T47D (cell line): ENCODE results near the gene KLC4.
"Not testable (repeated sequence)": the region's sequence is repeated elsewhere in the genome, so short reads cannot be mapped to it uniquely, and the experiment has no call there.

Source experiments
- DNase-seq, 2 experiments: peaks; one replicate each; pipeline versions ENCODE4 v3.0.0 to v3.0.0-alpha.2; 2011 to 2012; ENCODE audit warnings: low read depth in 1 of 2, low spot score in 1 of 2
- JUND ChIP-seq: IDR thresholded peaks from 2 replicates; pipeline ENCODE4 v1.6.1; 2012; ENCODE audit warnings: low read depth
- in situ Hi-C: cut with HindIII; loops from 2 replicates; pipeline ENCODE4 v1.10.0; 2016; ENCODE audit warnings: low sequenced_read_pairs, low pct_unique_long_range_greater_than_20kb

The KLC4 gene

DNA sequence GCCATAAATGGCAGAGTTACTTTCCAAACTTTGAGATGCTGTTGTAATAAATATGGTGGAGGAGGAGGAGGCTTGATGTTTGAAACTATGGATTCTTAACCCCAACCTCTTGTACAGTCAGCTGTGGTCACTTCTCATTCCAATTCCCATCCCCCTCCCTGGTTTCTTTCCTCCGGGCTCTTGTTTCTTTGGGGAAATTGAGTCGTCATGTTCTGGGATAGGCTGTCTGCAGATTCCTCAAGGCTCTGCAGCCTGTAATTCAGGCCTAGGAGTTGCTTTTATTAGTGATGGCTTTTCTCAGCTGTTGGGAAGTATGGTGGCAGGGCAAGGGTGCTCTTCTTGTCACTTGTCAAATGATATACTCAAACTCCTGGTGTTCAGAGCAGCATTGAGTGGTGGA lies 19.3 kb downstream of the KLC4 start:
- in situ Hi-C loops: no loop called here
- TF ChIP-seq JUND: no peak
- DNase-seq: no peak

DNA sequence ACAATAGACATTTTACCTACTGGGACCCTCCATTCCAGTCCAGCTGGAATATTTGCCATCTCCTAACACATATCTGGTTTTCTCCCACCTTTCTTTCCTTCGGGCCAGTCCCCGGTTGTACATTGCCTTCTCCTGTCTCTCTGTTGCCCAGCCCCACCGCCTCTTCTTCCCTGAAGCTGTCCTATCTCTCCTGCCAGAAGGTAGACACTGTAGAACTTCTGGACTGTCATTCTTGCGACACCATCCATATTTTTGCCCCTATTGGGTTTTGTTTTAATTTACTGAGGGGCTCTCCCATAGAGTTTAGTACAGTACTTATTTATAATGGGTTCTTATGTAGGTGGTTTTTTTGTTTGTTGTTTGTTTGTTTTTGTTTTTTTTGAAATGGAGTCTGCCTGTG lies 21.6 kb downstream of the KLC4 start:
- TF ChIP-seq JUND: no peak
- DNase-seq: no peak
- in situ Hi-C loops: no loop called here

DNA sequence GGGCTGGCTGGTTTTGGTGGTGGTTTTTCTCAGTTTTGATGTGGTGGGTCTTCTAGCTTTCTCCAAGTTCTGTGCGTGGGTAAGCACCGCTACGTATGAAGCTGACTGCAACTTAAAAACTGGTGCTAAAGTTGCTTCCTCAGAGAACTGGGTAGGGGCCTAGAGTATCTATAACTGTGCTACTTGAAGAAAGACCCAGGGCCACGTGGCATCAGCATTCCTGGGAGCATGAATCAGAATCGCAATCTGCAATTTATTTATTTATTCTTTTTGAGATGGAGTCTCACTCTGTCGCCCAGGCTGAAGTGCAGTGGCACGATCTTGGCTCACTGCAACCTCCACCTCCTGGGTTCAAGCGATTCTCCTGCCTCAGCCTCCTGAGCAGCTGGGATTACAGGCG lies 22.5 kb downstream of the KLC4 start:
- in situ Hi-C loops, DNase-seq: not testable (repeated sequence)

DNA sequence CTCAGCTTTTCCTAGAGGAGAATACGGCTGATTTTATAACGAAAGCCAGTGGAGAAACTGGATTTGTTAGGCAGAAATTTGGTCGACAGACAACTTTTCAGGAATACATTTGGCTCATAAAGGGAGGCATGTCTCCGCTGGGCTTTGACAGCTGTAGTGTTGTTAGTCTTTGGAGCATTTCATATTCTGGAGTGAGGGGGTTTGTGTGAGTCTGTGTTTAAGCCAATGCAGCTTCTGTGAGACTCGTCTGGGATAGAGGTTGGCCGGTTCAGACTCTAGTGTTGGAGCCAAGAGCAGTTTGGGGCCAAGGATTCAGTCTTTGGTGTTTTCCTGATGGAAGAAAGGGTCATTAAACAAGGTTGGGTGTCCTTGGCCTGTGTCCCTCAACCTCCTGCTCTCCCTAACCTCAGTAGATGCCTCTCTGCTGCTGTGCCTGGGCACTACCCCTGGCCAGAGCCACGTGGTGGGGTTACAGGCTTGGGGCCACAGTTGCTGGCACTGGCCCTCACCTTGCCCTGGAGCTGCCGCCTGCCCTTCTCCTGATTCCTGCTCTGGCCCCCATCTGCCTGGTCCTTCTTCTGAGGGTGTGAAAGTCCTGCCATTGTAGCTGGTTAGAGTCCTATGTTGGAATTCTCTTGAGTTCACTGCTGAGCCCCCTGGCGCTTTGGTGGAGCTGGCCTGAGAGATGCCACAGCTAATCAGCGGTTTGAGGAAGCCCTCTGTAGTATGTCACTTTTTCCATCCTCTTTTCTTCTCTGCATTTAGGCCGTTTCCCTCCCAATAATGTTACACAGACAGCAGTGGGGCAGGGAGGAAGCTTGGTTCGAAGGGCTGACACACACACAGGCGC lies 23.6 kb downstream of the KLC4 start:
- TF ChIP-seq JUND: no peak
- in situ Hi-C loops: no loop called here
- DNase-seq: no peak

DNA sequence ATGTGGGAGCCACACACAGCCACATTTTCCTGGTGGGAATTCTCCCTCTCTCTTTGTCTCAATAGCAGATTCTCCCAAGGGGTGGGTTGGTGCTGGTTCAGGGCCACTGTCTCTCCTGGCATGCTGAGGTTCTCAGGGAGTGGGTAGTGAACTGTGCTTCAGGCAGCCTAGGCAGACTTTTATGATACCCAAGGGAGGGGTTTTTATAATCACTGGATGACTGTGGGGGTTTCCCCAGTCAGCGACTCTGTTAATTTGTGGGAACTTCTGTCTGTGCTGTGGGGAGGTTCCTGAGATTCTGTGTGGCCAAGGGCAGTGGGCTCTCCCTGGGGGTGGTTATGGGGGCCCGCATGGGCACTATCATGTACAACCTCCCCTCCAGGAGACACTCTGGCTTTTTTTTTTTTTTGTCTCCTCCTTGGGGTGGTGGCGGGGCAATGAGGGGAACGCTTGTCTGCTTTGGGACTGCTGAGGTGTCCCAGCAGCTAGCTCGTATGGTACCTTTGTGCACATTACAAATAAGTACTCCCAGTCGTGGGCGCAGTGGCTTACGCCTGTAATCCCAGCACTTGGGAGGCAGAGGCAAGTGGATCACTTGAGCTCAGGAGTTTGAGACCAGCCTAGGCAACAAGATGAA lies 26.7 kb downstream of the KLC4 start:
- DNase-seq: no peak
- in situ Hi-C loops: no loop called here
- TF ChIP-seq JUND: no peak

DNA sequence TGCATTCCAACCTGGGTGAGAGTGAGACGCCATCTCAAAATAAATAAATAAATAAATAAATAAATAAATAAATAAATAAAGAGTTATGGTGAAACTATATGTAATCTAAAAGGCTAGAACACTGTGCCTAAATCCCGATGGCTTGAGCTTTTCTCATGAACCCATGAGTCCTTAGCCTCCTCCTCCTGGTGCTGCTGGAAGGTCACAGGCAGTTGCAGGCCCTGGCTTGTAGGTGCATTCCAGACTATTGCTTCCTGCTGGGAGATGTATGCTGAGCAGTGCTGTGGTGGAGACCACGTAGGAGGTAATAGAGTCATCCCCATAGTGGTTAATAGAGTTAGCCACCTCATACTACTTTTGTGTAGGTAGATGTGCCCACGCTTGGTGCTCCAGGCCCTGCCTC lies 29.2 kb downstream of the KLC4 start:
- peak in 1 of 2 experiments; percentile 73 for DNase-seq
- no peak for TF ChIP-seq JUND
- in situ Hi-C loops: no loop called here

DNA sequence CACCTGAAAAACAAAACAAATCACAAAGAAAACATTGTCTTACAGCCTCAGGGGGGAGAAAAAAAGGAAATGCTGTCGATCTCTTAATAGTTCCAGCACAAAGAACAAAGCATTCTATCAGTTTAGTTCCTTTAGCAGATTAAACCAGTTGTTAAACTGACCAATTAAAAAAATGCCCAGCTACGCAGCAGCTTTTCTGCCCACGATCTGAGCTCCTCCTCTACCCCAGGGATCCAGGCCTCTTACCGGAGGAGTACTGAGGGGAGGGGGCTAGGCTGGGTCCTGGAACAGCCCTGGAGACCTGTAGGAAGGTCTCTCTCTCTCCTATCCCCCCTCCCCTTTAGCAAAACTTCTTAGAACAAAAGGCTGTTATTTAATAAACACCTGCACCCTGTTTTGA lies 30.0 kb downstream of the KLC4 start:
- DNase-seq: no peak
- TF ChIP-seq JUND: no peak
- in situ Hi-C loops: no loop called here

DNA sequence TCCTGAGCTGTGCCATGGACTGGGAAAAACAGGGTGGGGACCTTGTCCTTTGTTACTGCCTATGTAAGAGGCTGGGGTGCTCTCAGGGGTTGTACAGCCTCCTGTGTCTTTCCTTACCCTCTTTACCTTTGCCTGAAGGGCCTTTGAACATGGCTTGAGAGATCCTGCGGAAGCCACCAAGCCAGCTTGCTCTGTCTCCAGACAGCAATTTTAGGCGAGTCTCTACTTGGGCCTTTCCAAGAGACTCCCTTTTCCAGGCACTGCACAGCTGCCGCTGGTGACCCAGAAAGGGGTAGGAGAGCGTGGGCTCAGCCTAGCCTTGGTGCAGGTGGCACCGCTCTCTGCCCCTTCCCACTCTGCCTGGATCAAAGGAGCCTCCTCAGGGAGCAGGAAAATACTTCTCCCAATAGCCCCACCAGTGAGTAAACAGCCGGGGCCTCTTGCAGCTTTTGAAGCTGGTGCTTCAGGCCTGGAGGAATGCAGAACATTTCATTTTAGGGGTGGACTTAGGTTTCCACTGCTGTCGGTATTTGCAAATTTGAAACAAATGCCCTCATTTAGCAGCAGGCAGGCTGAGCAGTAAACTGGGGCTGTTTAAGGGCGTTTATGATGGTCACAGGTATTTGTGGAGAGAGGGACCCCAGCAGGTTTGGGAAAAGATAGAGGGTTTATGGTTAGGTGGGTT lies 30.6 kb downstream of the KLC4 start:
- in situ Hi-C loops: no loop called here
- DNase-seq: peak in 1 of 2 experiments; percentile 36
- TF ChIP-seq JUND: no peak

DNA sequence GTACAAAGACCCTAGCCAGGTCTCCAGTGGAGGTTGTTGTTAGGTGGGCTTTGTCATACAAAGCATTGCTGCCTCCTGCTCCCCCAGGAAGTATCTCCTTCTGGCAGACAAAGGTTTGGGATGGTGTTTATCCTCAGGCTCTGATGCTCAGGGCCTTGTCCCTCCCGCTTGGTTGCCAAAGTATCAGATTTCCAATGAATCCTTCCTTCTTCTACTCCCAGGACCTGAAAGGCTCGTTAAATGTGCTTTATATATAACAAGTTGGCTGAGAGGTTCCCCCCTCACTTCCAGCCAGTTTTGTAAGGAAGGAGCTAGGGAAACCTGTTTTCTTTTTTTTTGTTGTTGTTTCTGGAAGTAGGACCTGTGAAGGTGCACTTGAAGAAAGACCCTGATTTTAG lies 31.1 kb downstream of the KLC4 start:
- no peak for TF ChIP-seq JUND
- in situ Hi-C loops: no loop called here
- DNase-seq: peak in 1 of 2 experiments; percentile 63

DNA sequence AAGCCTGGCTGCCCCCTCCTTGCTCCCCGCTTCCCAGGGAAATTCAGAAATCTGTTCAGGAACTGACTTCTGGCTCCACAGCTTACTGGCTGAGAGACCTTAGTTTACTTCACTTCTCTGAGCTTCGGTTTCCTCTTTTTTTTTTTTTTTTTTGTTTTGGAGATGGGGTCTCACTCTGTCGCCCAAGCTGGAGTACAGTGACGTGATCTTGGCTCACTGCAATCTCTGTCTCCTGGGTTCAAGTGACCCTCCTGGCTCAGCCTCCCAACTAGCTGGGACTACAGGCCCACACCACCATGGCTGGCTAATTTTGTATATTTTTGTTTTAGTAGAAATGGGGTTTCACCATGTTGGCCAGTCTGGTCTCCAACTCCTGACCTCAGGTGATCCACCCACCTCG lies 31.6 kb downstream of the KLC4 start:
- TF ChIP-seq JUND: no peak
- no peak for DNase-seq
- in situ Hi-C loops: no loop called here

DNA sequence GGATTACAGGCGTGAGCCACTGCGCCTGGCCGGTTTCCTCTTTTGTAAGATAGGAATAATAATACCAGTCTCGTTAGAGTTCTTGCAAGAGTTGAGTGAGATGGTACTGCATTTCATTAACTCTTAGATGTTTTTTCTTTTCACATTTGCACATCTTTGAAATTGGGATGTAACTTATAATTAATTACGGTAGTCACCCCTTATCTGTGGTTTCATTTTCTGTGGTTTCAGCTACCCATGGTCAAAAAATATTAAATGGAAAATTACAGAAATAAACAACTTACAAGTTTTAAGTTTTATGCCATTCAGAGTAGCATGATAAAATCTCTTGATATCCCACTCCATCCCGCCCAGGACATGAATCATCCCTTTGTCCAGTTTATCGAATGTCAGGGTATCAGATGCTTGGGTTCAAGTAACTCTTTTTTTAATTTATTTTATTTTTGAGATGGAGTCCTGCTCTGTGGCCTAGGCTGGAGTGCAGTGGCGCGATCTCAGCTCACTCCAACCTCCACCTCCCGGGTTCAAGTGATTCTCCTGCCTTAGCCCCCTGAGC lies 32.1 kb downstream of the KLC4 start:
- no peak for TF ChIP-seq JUND
- DNase-seq: no peak
- in situ Hi-C loops: no loop called here

DNA sequence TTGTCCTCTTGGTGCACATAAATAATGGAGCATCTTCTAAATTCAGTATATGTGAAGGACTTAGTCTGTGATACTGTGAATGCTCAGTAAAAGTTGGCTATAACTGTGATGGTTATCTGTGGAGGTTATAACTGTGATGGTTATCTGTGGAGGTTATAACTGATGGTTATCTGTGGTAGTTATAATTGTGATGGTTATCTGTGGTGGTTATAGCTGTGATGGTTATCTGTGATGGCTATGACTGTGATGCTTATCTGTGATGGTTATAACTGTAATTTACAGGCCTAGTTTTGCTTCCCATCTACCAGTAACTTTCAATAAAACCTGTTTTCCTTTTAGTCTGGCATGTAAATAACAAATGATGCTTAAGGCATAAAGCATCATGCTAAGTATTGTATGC lies 33.2 kb downstream of the KLC4 start:
- TF ChIP-seq JUND: peak; percentile 94

More for the DNA sequence above, 33.2 kb downstream of the KLC4 start:
- in situ Hi-C loops: no loop called here
- DNase-seq: no peak
